DOHH2 (cell line): ENCODE data around the gene RPS5.

ENCODE experiments used
- H3F3A ChIP-seq: fragments of 200-600 bp; sonication (generic), shearing (Covaris generic); 2 replicates; pipeline ENCODE4 v1.6.0; 2016; ENCODE audit warnings: antibody characterized with exemption, mild to moderate bottlenecking; ENCODE audit not compliant: control insufficient read depth, insufficient read depth
- H3K27ac ChIP-seq: fragments of 200-600 bp; sonication (generic); 2 replicates; pipeline ENCODE4 v1.5.1; 2014; ENCODE audit warnings: low read depth, mild to moderate bottlenecking, low read length, moderate library complexity
- H3K27me3 ChIP-seq: fragments of 200-600 bp; sonication (generic); 2 replicates; pipeline ENCODE4 v1.6.1; 2014; ENCODE audit warnings: mild to moderate bottlenecking, low read length, mixed read lengths; ENCODE audit not compliant: control insufficient read depth
- H3K36me3 ChIP-seq: fragments of 200-600 bp; sonication (generic); 2 replicates; pipeline ENCODE4 v1.6.1; 2014; ENCODE audit warnings: mild to moderate bottlenecking, low read length, moderate library complexity, mixed read lengths; ENCODE audit not compliant: control insufficient read depth
- H3K4me1 ChIP-seq: fragments of 200-600 bp; sonication (generic); 2 replicates; pipeline ENCODE4 v1.6.1; 2014; ENCODE audit warnings: mild to moderate bottlenecking, low read length, mixed read lengths; ENCODE audit not compliant: control insufficient read depth
- H3K4me2 ChIP-seq: fragments of 200-600 bp; sonication (generic); 2 replicates; pipeline ENCODE4 v1.6.0; 2014; ENCODE audit warnings: mild to moderate bottlenecking, low read length, moderate library complexity
- H3K4me3 ChIP-seq: fragments of 200-600 bp; sonication (generic); 2 replicates; pipeline ENCODE4 v1.5.1; 2014; ENCODE audit warnings: mild to moderate bottlenecking, low read length, mixed read lengths
- H3K79me2 ChIP-seq: fragments of 200-600 bp; sonication (generic); 2 replicates; pipeline ENCODE4 v1.6.1; 2014; ENCODE audit warnings: mild to moderate bottlenecking, low read length, mixed read lengths; ENCODE audit not compliant: control insufficient read depth
- H3K9me2 ChIP-seq: fragments of 200-600 bp; sonication (generic); replicated peaks from 2 replicates; pipeline ENCODE4 v1.6.1; 2014; ENCODE audit warnings: mild to moderate bottlenecking, low read length, mixed read lengths; ENCODE audit not compliant: control insufficient read depth
- H3K9me3 ChIP-seq: fragments of 200-600 bp; sonication (generic); 2 replicates; pipeline ENCODE4 v1.6.1; 2014; ENCODE audit warnings: antibody characterized with exemption, low read length, mixed read lengths; ENCODE audit not compliant: control insufficient read depth, insufficient read depth
- H4K20me1 ChIP-seq: fragments of 200-600 bp; sonication (generic); 2 replicates; pipeline ENCODE4 v1.6.0; 2014; ENCODE audit warnings: low read depth, mild to moderate bottlenecking, antibody characterized with exemption, low read length, moderate library complexity; ENCODE audit not compliant: control insufficient read depth, insufficient read depth
- EZH2phosphoT487 ChIP-seq: fragments of 200-600 bp; sonication (generic); IDR thresholded peaks from 2 replicates; pipeline ENCODE4 v1.6.1; 2017; ENCODE audit warnings: borderline replicate concordance, mild to moderate bottlenecking, antibody characterized with exemption, low read length, moderate library complexity, mixed read lengths
- TF ChIP-seq, protein P1 (sequence below): fragments of 200-600 bp; sonication (generic); IDR thresholded peaks from one replicate; pipeline ENCODE4 v1.5.1; 2014; ENCODE audit warnings: antibody characterized with exemption, mild to moderate bottlenecking, low read depth, low read length; ENCODE audit not compliant: poor library complexity, severe bottlenecking

RPS5 gene

DNA sequence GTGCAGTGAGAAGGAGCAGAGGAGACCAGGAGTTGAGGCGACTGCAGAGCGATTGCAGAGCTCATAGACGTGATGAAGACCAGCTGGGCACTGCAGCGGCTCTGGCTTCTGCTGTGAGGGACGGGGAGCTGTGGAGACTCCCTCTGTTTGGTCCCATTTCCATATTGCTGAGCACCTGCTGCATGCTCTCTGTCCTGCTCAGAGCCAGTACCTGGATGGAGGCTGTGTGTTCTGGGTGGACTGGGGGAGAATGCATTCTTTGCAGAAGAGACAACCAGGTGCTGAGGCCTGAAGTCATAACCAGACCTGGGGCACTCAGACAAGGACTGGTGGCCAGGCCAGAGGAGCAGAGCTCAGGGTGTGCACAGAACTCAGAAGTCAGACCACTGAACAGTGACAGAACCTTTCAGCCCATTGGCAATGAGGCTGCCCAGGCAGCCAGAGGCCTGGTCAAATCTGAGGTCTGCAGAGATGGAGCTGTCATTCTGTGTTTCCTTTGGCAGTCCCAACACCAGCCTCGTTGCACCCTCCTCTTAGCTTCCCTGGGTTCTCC lies 32.5 kb upstream of the RPS5 start:
- H3K9me2 ChIP-seq, result no peaks in the 10 kb centered on the region
- H3K36me3 ChIP-seq, result peaks cover 13% of the 10 kb centered on the region
- no peak overlapping the region for H3K27ac ChIP-seq
- H3K4me1 ChIP-seq, result peaks cover 7% of the 10 kb centered on the region; the same call in 1 of the 2 replicates
- H3K9me3 ChIP-seq, result no peaks in the 10 kb centered on the region
- TF ChIP-seq, protein P1, sequence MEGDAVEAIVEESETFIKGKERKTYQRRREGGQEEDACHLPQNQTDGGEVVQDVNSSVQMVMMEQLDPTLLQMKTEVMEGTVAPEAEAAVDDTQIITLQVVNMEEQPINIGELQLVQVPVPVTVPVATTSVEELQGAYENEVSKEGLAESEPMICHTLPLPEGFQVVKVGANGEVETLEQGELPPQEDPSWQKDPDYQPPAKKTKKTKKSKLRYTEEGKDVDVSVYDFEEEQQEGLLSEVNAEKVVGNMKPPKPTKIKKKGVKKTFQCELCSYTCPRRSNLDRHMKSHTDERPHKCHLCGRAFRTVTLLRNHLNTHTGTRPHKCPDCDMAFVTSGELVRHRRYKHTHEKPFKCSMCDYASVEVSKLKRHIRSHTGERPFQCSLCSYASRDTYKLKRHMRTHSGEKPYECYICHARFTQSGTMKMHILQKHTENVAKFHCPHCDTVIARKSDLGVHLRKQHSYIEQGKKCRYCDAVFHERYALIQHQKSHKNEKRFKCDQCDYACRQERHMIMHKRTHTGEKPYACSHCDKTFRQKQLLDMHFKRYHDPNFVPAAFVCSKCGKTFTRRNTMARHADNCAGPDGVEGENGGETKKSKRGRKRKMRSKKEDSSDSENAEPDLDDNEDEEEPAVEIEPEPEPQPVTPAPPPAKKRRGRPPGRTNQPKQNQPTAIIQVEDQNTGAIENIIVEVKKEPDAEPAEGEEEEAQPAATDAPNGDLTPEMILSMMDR, result no peak
- no peak for TF ChIP-seq EZH2phosphoT487
- H3F3A ChIP-seq, result no peaks in the 10 kb centered on the region
- no peaks in the 10 kb centered on the region for H4K20me1 ChIP-seq
- H3K27me3 ChIP-seq, result peaks cover 5% of the 10 kb centered on the region; the same call in 1 of the 2 replicates
- no peak overlapping the region for H3K4me2 ChIP-seq
- H3K79me2 ChIP-seq, result peaks cover 5% of the 10 kb centered on the region; the same call in 1 of the 2 replicates
- no peak overlapping the region for H3K4me3 ChIP-seq

DNA sequence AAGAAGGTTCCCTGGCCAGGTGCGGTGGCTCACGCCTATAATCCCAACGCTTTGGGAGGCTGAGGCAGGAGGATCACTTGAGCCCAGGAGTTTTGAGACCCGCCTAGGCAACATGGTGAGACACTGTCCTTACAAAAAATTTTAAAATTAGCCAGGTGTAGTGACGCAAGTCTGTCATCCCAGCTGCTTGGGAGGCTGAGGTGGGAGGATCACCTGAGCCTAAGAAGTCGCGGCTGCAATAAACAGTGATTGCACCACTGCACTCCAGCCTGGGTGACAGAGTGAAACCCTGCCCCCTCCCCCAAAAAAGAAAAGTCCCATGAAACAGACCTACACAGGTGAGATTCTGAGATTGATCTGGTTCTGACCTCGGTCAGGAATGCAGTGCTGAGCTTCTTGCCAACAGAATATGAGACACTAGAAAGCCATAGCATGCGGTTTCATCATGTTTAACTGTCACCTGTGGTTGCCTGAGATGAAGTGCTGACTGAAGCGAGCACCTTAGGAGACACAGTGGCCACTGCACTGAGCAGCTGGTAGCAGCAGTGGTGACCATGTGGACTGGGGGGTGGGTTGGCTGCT lies 31.8 kb upstream of the RPS5 start:
- Histone ChIP-seq H3K27me3 (peaks cover 5% of the 10 kb centered on the region; the same call in 1 of the 2 replicates), H3K36me3 (peaks cover 9% of the 10 kb centered on the region), H3K27ac (no peak overlapping the region)

DNA sequence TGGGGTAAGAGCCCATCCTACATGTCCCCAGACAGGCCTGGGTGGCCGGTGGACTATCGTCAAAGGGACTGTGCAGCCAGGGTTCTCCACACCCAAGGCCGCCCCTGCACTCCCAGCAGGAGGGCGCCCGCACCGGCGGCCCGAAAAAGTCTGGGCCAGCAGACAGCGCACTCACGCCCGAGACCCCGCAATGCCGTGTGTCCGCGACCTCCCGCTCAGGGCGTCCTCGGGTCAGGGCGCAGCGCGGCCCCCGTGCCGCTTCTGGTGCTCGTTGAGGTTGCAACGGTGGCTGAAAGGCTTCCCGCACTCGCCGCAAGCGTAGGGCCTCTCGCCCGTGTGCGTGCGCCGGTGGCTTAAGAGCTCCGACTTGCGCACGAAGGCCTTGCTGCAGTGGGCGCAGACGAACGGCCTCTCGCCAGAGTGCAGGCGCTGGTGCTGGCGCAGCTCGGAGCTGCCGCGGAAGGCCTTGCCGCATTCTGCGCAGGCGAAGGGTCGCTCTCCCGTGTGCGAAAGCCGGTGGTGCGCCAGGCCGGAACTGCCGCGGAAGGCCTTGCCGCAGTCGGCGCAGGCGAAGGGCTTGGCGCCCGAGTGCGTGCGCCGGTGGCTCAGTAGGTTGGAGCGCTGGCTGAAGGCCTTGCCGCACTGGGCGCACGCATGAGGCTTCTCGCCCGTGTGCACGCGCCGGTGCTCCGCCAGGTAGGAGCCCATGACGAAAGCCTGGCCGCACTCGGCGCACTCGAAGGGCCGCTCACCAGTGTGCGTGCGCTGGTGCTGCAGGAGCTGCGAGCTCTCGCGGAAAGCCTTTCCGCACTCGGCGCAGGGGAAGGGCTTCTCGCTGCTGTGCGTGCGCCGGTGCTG lies 30.9 kb upstream of the RPS5 start:
- Histone ChIP-seq H3K9me2 (no peaks in the 10 kb centered on the region), H3K9me3 (no peaks in the 10 kb centered on the region), H3K36me3 (peaks cover 4% of the 10 kb centered on the region), H3K79me2 (no peaks in the 10 kb centered on the region; the same call in 1 of the 2 replicates), H3K27me3 (peaks cover 5% of the 10 kb centered on the region; the same call in 1 of the 2 replicates), H4K20me1 (no peaks in the 10 kb centered on the region), H3F3A (peaks cover 6% of the 10 kb centered on the region; the same call in 1 of the 2 replicates), H3K27ac (no peak overlapping the region), H3K4me1 (peaks cover 9% of the 10 kb centered on the region), H3K4me2 (peak overlapping the region; percentile 50), H3K4me3 (peak overlapping the region; percentile 39; the same call in 1 of the 2 replicates)
- TF ChIP-seq EZH2phosphoT487, result no peak
- TF ChIP-seq, protein P1, result no peak

More for the DNA sequence above, 31.8 kb upstream of the RPS5 start:
- no peaks in the 10 kb centered on the region for H3K9me2 ChIP-seq
- no peak overlapping the region for H3K4me2 ChIP-seq
- TF ChIP-seq, protein P1, result no peak
- no peak for TF ChIP-seq EZH2phosphoT487
- no peak overlapping the region for H3K4me3 ChIP-seq
- H3F3A ChIP-seq, result peaks cover 5% of the 10 kb centered on the region; the same call in 1 of the 2 replicates
- no peaks in the 10 kb centered on the region for H4K20me1 ChIP-seq
- H3K9me3 ChIP-seq, result no peaks in the 10 kb centered on the region
- H3K4me1 ChIP-seq, result peaks cover 7% of the 10 kb centered on the region; the same call in 1 of the 2 replicates
- H3K79me2 ChIP-seq, result no peaks in the 10 kb centered on the region
